Pancreas (tissue), 10 donors: Measurements from ENCODE around the gene POR. TPM values are rescaled to one million over a fixed set of nuclear protein-coding genes. Genes with fewer than 3 reads are reported as not detected.

ENCODE experiments used
- ATAC-seq, 4 donors: fragments of 200-7000 bp; cut with Tn5 transposase; one replicate each; pipeline versions ENCODE4 v1.8.0 to v1.9.1; 2020; ENCODE audit warnings: mild to moderate bottlenecking in 4 of 4, moderate library complexity in 4 of 4
- DNase-seq, 6 donors: peaks; one replicate each; pipeline ENCODE4 v3.0.0-alpha.2; 2020
- FAIRE-seq: peaks from 2 replicates; lab custom pipeline; 2012; peaks lifted over from hg19 to GRCh38; lab: Jason Lieb, UNC
- H3K27ac ChIP-seq, 4 donors: fragments of 200-600 bp; sonication (generic); 1 replicate in 3 of 4; 2 replicates in 1 of 4; pipeline versions ENCODE4 v1.5.0 to v1.8.0; 2020
- H3K27me3 ChIP-seq, 4 donors: fragments of 200-600 bp; one replicate each; pipeline ENCODE4 v1.8.0; 2021
- H3K36me3 ChIP-seq, 3 donors: fragments of 200-600 bp; sonication (generic) in 1 of 3; one replicate each; pipeline versions ENCODE4 v1.5.0 to v1.8.0; 2020 to 2021
- H3K4me1 ChIP-seq, 3 donors: fragments of 200-600 bp; one replicate each; pipeline ENCODE4 v1.8.0; 2021
- H3K4me3 ChIP-seq, 4 donors: fragments of 200-600 bp; sonication (generic) in 2 of 4; one replicate each; pipeline versions ENCODE4 v1.5.0 to v1.8.0; 2020 to 2021
- H3K9me3 ChIP-seq, 4 donors: fragments of 200-600 bp; one replicate each; pipeline ENCODE4 v1.8.0; 2021
- CTCF ChIP-seq, 4 donors: fragments of 200-600 bp; sonication (generic) in 3 of 4; IDR thresholded peaks; one replicate each; pipeline versions ENCODE4 v1.5.0 to v1.8.0; 2021; ENCODE audit warnings: antibody characterized with exemption in 4 of 4
- WGBS, 2 donors: extraction: QIAGEN DNeasy Blood & Tissue Kit; methylation state at CpG; one replicate each; pipeline ENCODE4 v1.1.7; 2013; 5-methylcytosine and 5-hydroxymethylcytosine counted together
- intact Hi-C, 3 donors: fragments of 100-400 bp; cut with DNase I; formaldehyde crosslinking; loops; one replicate each; pipeline versions ENCODE4 v1.11.1 to v1.14.2; 2022
- polyA plus RNA-seq, 2 donors: library from polyadenylated mRNA; stranded (reverse); fragments of 200-250 nt; gene quantifications; one replicate each; pipeline ENCODE4 v1.2.3, GENCODE V29; 2013
- total RNA-seq, 6 donors: library from RNA; stranded (reverse); fragmentation: NEBNext Ultra II Directional in 4 of 6; extraction: Animal tissue kit (Norgen Biotek cat#: 25700) in 4 of 6; gene quantifications; one replicate each; pipeline versions ENCODE4 v1.2.1 to v1.2.4, GENCODE V29; 2021 to 2023
- donor health status: healthy with polysubstance abuse.
- donor health status: DM: no; HTN: no; CAD: no; lungs with moderate emphysema.
- donor health status: DM: no; HTN: no; CAD: no.
- donor health status: control.
- donor health status: control.
- donor health status: Bipolar disorder and iron deficiency.
- donor health status: DM: yes; HTN: yes; CAD: no.
- donor health status: DM: no; HTN: no; CAD: no.
- donor health status: DM: no; HTN: no; CAD: no.
- donor health status: DM: yes; HTN: yes; CAD: no.

Gene POR
- total and polyA plus RNA-seq, 8 donors = 29.7 to 99.0 (median 43.6) TPM

GRCh38 chr7:75913437-75913836, 1.5 kb upstream of the POR start:
- no peak for TF ChIP-seq CTCF (IDR thresholded peaks at IDR 0.05)
- FAIRE-seq = no peak
- 93 to 98% methylated on average over 6 of the region's 6 CpGs for WGBS, 2 donors
- no peak for DNase-seq
- no peak overlapping the region for H3K4me3 ChIP-seq
- H3K4me1 ChIP-seq = peaks cover 0 to 5% (median 0%) of the 10 kb centered on the region in 3 donors
- H3K9me3 ChIP-seq = no peaks in the 10 kb centered on the region
- no peaks in the 10 kb centered on the region for H3K36me3 ChIP-seq
- no peak overlapping the region for H3K27ac ChIP-seq
- H3K27me3 ChIP-seq = no peaks in the 10 kb centered on the region
- ATAC-seq = no peak
- intact Hi-C loops = no loop called here

GRCh38 chr7:75914169-75914654, 743 bp upstream of the POR start:
- Histone ChIP-seq H3K4me3 (peak overlapping the region; percentile 90 to 99 (median 98)), H3K4me1 (peaks cover 0 to 5% (median 0%) of the 10 kb centered on the region in 3 donors), H3K36me3 (no peaks in the 10 kb centered on the region), H3K27me3 (no peaks in the 10 kb centered on the region), H3K27ac (peak overlapping the region; percentile 73 to 87 (median 76)), H3K9me3 (no peaks in the 10 kb centered on the region)
- no peak for TF ChIP-seq CTCF (IDR thresholded peaks at IDR 0.05)
- ATAC-seq = no peak
- intact Hi-C loops = no loop called here
- WGBS, 2 donors = 27 to 30% methylated on average over 18 of the region's 18 CpGs
- FAIRE-seq = no peak
- DNase-seq = peak in 2 of 6 donors; percentile 15 to 29

- FAIRE-seq (no peak), ATAC-seq (peak; percentile 6 to 19 (median 17)), DNase-seq (peak in 5 of 6 donors; percentile 20 to 76 (median 30))
- H3K27ac ChIP-seq = peak overlapping the region; percentile 73 to 87 (median 76)
- H3K4me3 ChIP-seq = peak overlapping the region; percentile 90 to 99 (median 98)
- no peaks in the 10 kb centered on the region for H3K9me3 ChIP-seq
- intact Hi-C loops = no loop called here
- 0 to 1% methylated on average over 32 of the region's 32 CpGs for WGBS, 2 donors
- H3K4me1 ChIP-seq = peaks cover 0 to 5% (median 0%) of the 10 kb centered on the region in 3 donors
- H3K27me3 ChIP-seq = no peaks in the 10 kb centered on the region
- no peak for TF ChIP-seq CTCF (IDR thresholded peaks at IDR 0.05)
- no peaks in the 10 kb centered on the region for H3K36me3 ChIP-seq
These were observed 631 bp downstream of the POR start for GRCh38 chr7:75915416-75916156.

- peaks cover 0 to 5% (median 0%) of the 10 kb centered on the region in 3 donors for H3K4me1 ChIP-seq
- H3K27ac ChIP-seq = peak overlapping the region in 3 of 4 donors; percentile 28 to 76 (median 73)
- no peaks in the 10 kb centered on the region for H3K27me3 ChIP-seq
- no peak for FAIRE-seq
- H3K36me3 ChIP-seq = no peaks in the 10 kb centered on the region
- intact Hi-C loops = no loop called here
- peak overlapping the region in 3 of 4 donors; percentile 90 to 99 (median 99) for H3K4me3 ChIP-seq
- H3K9me3 ChIP-seq = no peaks in the 10 kb centered on the region
- 47 to 56% methylated on average over 5 of the region's 5 CpGs for WGBS, 2 donors
- no peak for DNase-seq
- no peak for ATAC-seq
- no peak for TF ChIP-seq CTCF (IDR thresholded peaks at IDR 0.05)
These were observed 1.3 kb downstream of the POR start for GRCh38 chr7:75916259-75916658.
